Superior temporal gyrus (tissue), 1 donor: Measurements from ENCODE around the gene ATOX1.

Experiments used
- DNase-seq: peaks from one replicate; pipeline ENCODE4 v3.0.0-alpha.2; 2016; ENCODE audit errors: extremely low spot score

Gene ATOX1

GRCh38 chr5:151770383-151771258, 12.2 kb upstream of the ATOX1 start:
- DNase-seq = peak; percentile 75

- DNase-seq = no peak
Observed at GRCh38 chr5:151766975-151767374, 8.5 kb upstream of the ATOX1 start.

GRCh38 chr5:151764801-151765200, 6.4 kb upstream of the ATOX1 start:
- DNase-seq = no peak

- no peak for DNase-seq
Observed at GRCh38 chr5:151758141-151758429, 346 bp downstream of the ATOX1 start.

- DNase-seq = no peak
Observed at GRCh38 chr5:151757233-151758140, 944 bp downstream of the ATOX1 start.

GRCh38 chr5:151755383-151755782, 3.0 kb downstream of the ATOX1 start:
- no peak for DNase-seq

GRCh38 chr5:151751593-151751992, 6.8 kb downstream of the ATOX1 start:
- DNase-seq = no peak

GRCh38 chr5:151751091-151751490, 7.3 kb downstream of the ATOX1 start:
- no peak for DNase-seq

GRCh38 chr5:151750121-151750520, 8.3 kb downstream of the ATOX1 start:
- no peak for DNase-seq

GRCh38 chr5:151745071-151745705, 13.2 kb downstream of the ATOX1 start:
- DNase-seq = peak; percentile 96

- peak; percentile 56 for DNase-seq
Observed at GRCh38 chr5:151743530-151743929, 14.9 kb downstream of the ATOX1 start.

GRCh38 chr5:151742870-151743294, 15.5 kb downstream of the ATOX1 start:
- peak; percentile 86 for DNase-seq

- DNase-seq = no peak
Observed at GRCh38 chr5:151741678-151742423, 16.6 kb downstream of the ATOX1 start.

- no peak for DNase-seq
Observed at GRCh38 chr5:151740958-151741373, 17.5 kb downstream of the ATOX1 start.

- peak; percentile 85 for DNase-seq
Observed at GRCh38 chr5:151740336-151740942, 18.0 kb downstream of the ATOX1 start.

GRCh38 chr5:151739939-151740335, 18.5 kb downstream of the ATOX1 start:
- DNase-seq = no peak

- DNase-seq = no peak
Observed at GRCh38 chr5:151739395-151739794, 19.0 kb downstream of the ATOX1 start.

GRCh38 chr5:151738125-151738848, 20.1 kb downstream of the ATOX1 start:
- no peak for DNase-seq

- no peak for DNase-seq
Observed at GRCh38 chr5:151737431-151737830, 21.0 kb downstream of the ATOX1 start.

- DNase-seq = no peak
Observed at GRCh38 chr5:151735646-151736045, 22.8 kb downstream of the ATOX1 start.

GRCh38 chr5:151734064-151734408, 24.4 kb downstream of the ATOX1 start:
- DNase-seq = no peak
